Measurements from ENCODE around the gene ASIC3.

GRCh38 chr7:151057506-151057988 is 9.2 kb downstream of the ASIC3 start, which contains the start of gene CDK5:
- TF ChIP-seq, protein P1, sequence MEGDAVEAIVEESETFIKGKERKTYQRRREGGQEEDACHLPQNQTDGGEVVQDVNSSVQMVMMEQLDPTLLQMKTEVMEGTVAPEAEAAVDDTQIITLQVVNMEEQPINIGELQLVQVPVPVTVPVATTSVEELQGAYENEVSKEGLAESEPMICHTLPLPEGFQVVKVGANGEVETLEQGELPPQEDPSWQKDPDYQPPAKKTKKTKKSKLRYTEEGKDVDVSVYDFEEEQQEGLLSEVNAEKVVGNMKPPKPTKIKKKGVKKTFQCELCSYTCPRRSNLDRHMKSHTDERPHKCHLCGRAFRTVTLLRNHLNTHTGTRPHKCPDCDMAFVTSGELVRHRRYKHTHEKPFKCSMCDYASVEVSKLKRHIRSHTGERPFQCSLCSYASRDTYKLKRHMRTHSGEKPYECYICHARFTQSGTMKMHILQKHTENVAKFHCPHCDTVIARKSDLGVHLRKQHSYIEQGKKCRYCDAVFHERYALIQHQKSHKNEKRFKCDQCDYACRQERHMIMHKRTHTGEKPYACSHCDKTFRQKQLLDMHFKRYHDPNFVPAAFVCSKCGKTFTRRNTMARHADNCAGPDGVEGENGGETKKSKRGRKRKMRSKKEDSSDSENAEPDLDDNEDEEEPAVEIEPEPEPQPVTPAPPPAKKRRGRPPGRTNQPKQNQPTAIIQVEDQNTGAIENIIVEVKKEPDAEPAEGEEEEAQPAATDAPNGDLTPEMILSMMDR (IDR thresholded peaks at IDR 0.05) = no peak
- no peak for TF ChIP-seq POLR2A (IDR thresholded peaks at IDR 0.05)

Data from transverse colon (tissue), 3 donors.